ELR (cell line): ENCODE measurements around the gene LIN7B.

Source experiments
- DNase-seq: peaks from one replicate; pipeline ENCODE4 v3.0.0-alpha.2; 2015; ENCODE audit warnings: low read depth

LIN7B gene

DNA sequence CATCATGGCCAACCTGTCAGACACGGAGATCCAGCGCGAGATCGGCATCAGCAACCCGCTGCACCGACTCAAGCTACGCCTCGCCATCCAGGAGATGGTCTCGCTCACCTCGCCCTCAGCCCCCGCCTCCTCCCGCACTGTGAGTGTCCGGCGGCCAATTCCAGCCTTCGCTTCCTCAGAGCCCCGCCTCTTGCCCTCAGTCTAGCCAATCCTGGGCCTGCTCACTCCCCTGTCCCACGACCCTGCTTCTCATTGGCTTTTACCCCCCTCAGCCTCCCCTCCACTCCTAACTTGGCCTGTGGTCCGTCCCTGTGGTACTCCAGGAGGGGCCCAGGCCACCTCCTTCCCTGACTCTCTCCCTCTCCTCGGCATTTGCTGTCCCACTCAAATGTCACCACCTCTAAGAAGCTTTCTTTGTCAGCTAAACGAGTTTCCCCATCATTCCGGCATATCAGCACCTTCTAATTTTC lies 28.7 kb downstream of the LIN7B start:
- DNase-seq = peak; percentile 94

- peak; percentile 76 for DNase-seq
These were observed 31.6 kb downstream of the LIN7B start for GRCh38 chr19:49145573-49146407.

GRCh38 chr19:49146408-49146770 lies 32.2 kb downstream of the LIN7B start:
- DNase-seq = peak; percentile 36

DNA sequence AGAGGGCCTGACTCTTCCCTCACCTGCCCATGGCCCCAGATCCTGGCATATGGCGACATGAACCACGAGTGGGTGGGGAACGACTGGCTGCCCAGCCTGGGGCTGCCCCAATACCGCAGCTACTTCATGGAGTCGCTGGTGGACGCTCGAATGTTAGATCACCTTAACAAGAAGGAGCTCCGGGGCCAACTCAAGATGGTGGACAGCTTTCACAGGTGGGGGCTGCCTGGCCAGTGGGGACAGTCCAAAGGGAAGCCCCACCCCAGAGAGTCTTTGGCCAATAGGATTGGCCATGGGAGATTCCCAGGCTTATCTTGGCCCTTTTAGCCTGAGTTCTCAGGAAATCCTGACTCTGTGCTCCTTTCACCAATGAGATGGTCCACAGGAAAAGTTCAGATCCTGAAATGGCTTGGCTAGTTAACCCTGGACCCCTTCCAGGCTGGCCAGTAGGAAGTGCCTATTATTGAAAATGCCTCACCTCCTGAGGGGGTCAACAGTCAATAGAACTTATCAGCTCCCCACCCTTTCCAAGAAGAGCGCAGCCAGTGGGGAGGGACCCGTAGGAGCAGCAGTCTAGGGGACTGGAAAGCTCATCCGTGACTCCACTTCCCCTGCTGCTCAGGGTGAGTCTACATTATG lies 34.0 kb downstream of the LIN7B start:
- DNase-seq = no peak

GRCh38 chr19:49148784-49149651 lies 34.8 kb downstream of the LIN7B start:
- DNase-seq = peak; percentile 94

DNA sequence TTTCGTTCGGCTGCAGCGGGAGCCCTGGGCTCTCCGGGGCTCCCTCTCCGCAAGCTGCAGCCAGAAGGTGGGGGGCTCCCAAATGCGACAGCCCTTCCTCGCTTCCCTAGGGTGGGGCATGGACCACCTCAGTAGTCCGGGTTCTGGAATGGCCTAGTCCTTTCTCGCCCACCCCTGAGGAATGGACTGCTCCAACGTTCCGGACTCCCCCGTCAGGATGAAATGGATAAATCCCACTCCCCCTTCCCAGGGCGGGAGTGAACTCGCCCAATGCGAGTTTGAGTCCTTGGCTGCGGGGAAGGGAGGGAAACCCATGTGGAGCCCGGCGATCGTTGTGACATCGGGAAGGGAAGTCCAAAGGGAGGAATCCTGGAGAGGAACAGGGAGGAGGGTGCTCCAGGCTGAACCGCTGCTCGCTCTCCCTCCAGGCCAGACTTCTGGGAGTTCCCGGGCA lies 35.5 kb downstream of the LIN7B start:
- DNase-seq = peak; percentile 87

- peak; percentile 80 for DNase-seq
These were observed 36.2 kb downstream of the LIN7B start for GRCh38 chr19:49150106-49150943.

GRCh38 chr19:49150944-49151243 lies 36.7 kb downstream of the LIN7B start:
- DNase-seq = no peak

DNA sequence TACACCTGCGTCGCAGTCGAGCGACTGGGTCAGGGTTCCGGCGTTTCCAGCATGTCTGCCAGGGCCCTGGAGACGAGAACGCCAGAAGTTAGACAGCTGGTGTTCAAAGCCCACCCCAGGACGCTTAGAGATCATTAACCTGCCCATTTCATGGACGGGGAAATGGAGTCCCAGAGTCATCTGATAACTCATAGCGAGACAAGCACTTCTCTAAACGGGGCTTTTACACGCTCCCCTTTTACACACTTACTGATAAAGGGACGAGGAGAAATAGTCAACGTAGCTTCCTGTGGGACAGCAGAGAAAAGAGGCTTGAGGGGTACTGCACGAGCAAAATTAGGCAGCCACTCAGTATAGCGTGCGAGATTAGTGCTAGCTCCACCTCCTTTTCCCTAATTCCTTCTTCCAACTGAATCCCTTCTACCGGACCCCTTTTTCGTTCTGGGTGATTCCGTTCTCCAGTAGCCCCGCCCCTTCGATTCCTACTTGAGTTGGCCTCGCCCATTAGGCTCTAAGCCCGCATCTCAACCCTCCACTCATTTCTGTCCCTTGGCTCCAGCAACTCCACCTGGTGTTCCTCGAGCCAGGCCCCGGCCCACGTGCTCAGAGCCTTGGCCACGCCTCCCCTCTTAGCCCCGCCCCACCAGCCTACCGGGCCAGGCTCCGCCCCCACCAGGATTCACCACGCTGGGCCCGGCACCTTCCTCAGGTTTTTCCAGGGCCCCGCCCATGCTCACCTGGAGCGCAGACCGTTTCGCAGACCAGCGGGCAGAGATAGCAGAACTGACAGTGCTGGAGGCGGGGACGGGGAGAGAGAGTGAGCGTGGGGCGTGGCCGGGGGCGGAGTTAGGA lies 37.3 kb downstream of the LIN7B start:
- DNase-seq = peak; percentile 49

GRCh38 chr19:49152119-49152550 lies 38.0 kb downstream of the LIN7B start:
- no peak for DNase-seq

- DNase-seq = no peak
These were observed 39.1 kb downstream of the LIN7B start for GRCh38 chr19:49153167-49153809.

DNA sequence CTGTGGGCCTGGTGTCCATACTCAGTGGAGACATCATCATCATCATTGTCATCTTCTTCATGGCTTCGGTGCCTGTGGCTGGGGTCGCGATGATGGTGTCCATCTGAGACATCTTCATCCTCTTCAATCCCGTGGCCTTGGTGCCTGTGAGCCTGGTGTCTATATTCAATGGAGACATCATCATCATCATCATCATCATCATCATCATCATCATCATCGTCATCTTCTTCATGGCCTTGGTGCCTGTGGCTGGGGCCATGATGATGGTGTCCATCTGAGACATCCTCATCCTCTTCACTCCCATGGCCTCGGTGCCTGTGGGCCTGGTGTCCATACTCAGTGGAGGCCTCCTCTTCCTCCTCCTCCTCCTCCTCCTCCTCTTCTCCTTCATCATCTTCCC lies 40.1 kb downstream of the LIN7B start:
- DNase-seq = no peak

GRCh38 chr19:49155005-49155819 lies 41.0 kb downstream of the LIN7B start, which contains the start of gene HRC:
Gene HRC, minus strand, starts transcription at chr19:49155396. Its CDS starts 159 bp downstream, at chr19:49155237.
- no peak for DNase-seq

DNA sequence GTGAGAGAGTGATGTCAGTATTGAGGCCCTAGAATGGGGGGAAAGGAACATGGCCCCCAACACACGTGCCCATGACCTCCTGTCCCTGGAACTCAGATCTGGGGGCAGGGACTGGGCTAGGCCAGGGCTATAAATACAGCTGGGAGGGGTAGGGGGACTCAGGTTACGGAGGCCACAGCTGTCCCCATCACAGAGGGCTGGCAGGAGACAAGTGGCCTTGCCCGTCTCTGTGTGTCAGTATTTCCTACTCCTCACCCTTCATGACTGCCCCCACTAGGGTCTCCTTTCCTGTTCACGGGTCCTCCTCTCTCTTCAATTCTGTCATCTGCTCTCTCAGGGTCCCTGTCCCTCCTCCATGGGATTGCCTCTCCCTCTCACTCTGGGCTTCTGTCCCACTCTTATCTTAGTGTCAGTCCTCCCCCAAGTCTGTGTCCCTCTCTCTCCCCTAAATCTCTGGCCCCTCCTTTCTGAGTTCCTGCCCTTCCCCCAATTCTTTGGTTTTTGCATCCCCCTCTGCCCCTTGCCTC lies 41.7 kb downstream of the LIN7B start:
- DNase-seq = no peak

DNA sequence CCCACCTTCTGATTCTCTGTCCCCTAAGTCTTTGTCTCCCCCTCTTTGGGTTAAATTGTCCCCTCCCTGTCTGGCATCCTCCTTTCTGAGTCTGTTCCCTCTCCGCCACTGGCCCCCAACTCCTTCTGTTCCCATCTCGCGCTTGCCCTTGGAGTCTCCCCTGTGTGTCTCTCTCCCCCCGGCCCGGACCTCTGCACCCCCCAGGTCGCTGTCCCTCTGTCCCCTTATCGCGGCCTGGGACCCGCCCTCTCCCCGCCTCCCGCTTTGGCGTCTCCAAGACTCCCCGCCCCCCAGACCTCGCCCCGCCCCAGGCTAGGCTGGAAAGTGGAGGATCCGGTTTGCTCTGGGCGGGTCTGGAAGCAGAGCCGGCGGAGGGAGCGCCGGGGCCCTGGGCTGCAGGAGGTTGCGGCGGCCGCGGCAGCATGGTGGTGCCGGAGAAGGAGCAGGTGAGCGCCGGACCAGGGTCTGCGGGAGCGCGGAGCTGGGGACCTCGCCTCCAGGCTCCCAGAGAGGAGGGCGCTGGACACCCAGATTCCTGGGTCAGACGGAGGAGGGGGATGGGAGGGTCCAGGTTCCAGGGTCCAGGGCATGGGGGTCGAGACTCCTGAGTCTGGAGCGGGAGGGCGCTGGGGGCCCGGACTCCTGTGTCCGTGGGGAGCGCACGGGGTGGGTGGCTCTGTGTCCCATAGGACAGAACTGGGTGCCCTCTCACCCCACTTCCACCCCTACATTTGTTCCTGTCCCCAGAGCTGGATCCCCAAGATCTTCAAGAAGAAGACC lies 43.5 kb downstream of the LIN7B start, which contains the start of gene TRPM4:
Gene TRPM4, plus strand, starts transcription at position 348 of the 780 bp plus-strand sequence. Its CDS starts 75 bp downstream, at position 423.
- peak; percentile 84 for DNase-seq

GRCh38 chr19:49160450-49161189 lies 46.5 kb downstream of the LIN7B start:
- no peak for DNase-seq

GRCh38 chr19:49161987-49162386 lies 47.8 kb downstream of the LIN7B start:
- peak; percentile 48 for DNase-seq
